H1 (cell line): Measurements from ENCODE around the gene SOX1. TPM values are rescaled to one million over a fixed set of nuclear protein-coding genes. Genes with fewer than 3 reads are reported as not detected.

Source experiments
- CBX5 ChIP-seq: fragments of 300-800, 300-1000 bp; sonication (generic); IDR thresholded peaks from 2 replicates; pipeline ENCODE4 v1.7.1; 2016; ENCODE audit warnings: antibody characterized with exemption, low read length, low read depth
- CBX8 ChIP-seq: fragments of 300-800, 300-1000 bp; sonication (generic); IDR thresholded peaks from 2 replicates; pipeline ENCODE4 v1.7.1; 2016; ENCODE audit warnings: low read depth, low read length, borderline replicate concordance
- HDAC6 ChIP-seq: IDR thresholded peaks from one replicate; pipeline ENCODE4 v1.7.1; 2012; ENCODE audit warnings: low read depth, mild to moderate bottlenecking, inconsistent platforms, low read length, moderate library complexity
- JUN ChIP-seq: IDR thresholded peaks from 2 replicates; pipeline ENCODE4 v1.6.1; 2011; ENCODE audit warnings: low read depth, mild to moderate bottlenecking, improper control_type of control experiment, low read length
- KDM1A ChIP-seq: fragments of 200-600, 300-600 bp; sonication (generic); IDR thresholded peaks from 2 replicates; pipeline ENCODE4 v1.7.1; 2016; ENCODE audit warnings: mild to moderate bottlenecking, low read length, borderline replicate concordance
- KDM4A ChIP-seq: IDR thresholded peaks from one replicate; pipeline ENCODE4 v1.7.1; 2012; ENCODE audit warnings: low read depth, mild to moderate bottlenecking, moderate library complexity, low read length, inconsistent platforms; ENCODE audit not compliant: severe bottlenecking
- KDM5A ChIP-seq: fragments of 200-600 bp; IDR thresholded peaks from 2 replicates; pipeline ENCODE4 v1.7.1; 2012; ENCODE audit warnings: mild to moderate bottlenecking, low read length, inconsistent platforms, mixed read lengths
- NANOG ChIP-seq: IDR thresholded peaks from 2 replicates; pipeline ENCODE4 v1.6.1; 2011; ENCODE audit warnings: low read length, low read depth, mild to moderate bottlenecking, inconsistent platforms; ENCODE audit not compliant: insufficient read depth, poor library complexity, severe bottlenecking
- RBBP5 ChIP-seq: IDR thresholded peaks from 2 replicates; pipeline ENCODE4 v1.7.1; 2012; ENCODE audit warnings: low read depth, mild to moderate bottlenecking, inconsistent platforms, low read length, moderate library complexity, borderline replicate concordance
- SP4 ChIP-seq: IDR thresholded peaks from 2 replicates; pipeline ENCODE4 v1.6.1; 2012; ENCODE audit warnings: low read length, inconsistent platforms
- TAF1 ChIP-seq: IDR thresholded peaks from 2 replicates; pipeline ENCODE4 v1.6.1; 2011; ENCODE audit warnings: mild to moderate bottlenecking, low read depth, low read length
- YY1 ChIP-seq: IDR thresholded peaks from 2 replicates; pipeline ENCODE4 v1.6.1; 2011; ENCODE audit warnings: low read depth, mild to moderate bottlenecking, low read length
- polyA plus RNA-seq, 7 experiments: library from polyadenylated mRNA; depleted of rRNA in 3 of 7; stranded (reverse) in 5 of 7; unstranded in 2 of 7; fragments of >200 nt in 5 of 7; fragments of 200-250 nt in 2 of 7; gene quantifications; 1 replicate in 5 of 7; 2 replicates in 1 of 7; 4 replicates in 1 of 7; pipeline versions ENCODE4 v1.2.1 to v1.2.3, GENCODE V29; 2011 to 2013; ENCODE audit warnings: missing spikeins in 2 of 7, mixed read lengths in 2 of 7
- total RNA-seq: library from RNA; stranded (reverse); fragmentation: NEBNext Ultra II Directional; extraction: Animal tissue kit (Norgen Biotek cat#: 25700); gene quantifications from 2 replicates; pipeline ENCODE4 v1.2.1, GENCODE V29; 2021
- TF ChIP-seq, protein P1 (sequence below): fragments of 300-600 bp; sonication (generic); IDR thresholded peaks from 2 replicates; pipeline ENCODE4 v1.7.1; 2012; ENCODE audit warnings: low read length, moderate library complexity, mild to moderate bottlenecking, inconsistent platforms; ENCODE audit not compliant: insufficient replicate concordance

Gene SOX1
- total and polyA plus RNA-seq, 2 of the 8 experiments (the other 6 are each of a cell fraction or from before 2014, with no cell fraction given) = 0.03 to 0.09 TPM

DNA sequence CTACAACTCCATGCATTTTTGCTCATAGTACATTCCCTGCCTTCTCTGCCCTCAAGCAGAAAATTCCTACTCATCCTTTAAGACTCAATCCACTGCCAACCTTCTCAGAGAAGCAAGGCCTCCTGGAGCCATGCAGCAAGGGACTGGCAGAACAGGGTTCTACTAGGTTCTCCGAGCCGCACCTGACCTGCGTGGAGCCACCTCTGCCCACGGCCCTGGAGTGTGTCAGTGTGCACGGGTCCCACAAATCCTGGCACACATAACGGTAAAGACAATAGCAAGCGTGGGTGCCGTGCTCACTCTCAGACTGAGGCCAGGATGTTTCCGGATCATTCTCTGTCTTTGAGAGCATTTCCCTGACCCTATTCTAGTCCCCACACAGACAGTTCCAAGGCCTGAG, 30.0 kb downstream of the SOX1 start (continued):
- TF ChIP-seq, protein P1, sequence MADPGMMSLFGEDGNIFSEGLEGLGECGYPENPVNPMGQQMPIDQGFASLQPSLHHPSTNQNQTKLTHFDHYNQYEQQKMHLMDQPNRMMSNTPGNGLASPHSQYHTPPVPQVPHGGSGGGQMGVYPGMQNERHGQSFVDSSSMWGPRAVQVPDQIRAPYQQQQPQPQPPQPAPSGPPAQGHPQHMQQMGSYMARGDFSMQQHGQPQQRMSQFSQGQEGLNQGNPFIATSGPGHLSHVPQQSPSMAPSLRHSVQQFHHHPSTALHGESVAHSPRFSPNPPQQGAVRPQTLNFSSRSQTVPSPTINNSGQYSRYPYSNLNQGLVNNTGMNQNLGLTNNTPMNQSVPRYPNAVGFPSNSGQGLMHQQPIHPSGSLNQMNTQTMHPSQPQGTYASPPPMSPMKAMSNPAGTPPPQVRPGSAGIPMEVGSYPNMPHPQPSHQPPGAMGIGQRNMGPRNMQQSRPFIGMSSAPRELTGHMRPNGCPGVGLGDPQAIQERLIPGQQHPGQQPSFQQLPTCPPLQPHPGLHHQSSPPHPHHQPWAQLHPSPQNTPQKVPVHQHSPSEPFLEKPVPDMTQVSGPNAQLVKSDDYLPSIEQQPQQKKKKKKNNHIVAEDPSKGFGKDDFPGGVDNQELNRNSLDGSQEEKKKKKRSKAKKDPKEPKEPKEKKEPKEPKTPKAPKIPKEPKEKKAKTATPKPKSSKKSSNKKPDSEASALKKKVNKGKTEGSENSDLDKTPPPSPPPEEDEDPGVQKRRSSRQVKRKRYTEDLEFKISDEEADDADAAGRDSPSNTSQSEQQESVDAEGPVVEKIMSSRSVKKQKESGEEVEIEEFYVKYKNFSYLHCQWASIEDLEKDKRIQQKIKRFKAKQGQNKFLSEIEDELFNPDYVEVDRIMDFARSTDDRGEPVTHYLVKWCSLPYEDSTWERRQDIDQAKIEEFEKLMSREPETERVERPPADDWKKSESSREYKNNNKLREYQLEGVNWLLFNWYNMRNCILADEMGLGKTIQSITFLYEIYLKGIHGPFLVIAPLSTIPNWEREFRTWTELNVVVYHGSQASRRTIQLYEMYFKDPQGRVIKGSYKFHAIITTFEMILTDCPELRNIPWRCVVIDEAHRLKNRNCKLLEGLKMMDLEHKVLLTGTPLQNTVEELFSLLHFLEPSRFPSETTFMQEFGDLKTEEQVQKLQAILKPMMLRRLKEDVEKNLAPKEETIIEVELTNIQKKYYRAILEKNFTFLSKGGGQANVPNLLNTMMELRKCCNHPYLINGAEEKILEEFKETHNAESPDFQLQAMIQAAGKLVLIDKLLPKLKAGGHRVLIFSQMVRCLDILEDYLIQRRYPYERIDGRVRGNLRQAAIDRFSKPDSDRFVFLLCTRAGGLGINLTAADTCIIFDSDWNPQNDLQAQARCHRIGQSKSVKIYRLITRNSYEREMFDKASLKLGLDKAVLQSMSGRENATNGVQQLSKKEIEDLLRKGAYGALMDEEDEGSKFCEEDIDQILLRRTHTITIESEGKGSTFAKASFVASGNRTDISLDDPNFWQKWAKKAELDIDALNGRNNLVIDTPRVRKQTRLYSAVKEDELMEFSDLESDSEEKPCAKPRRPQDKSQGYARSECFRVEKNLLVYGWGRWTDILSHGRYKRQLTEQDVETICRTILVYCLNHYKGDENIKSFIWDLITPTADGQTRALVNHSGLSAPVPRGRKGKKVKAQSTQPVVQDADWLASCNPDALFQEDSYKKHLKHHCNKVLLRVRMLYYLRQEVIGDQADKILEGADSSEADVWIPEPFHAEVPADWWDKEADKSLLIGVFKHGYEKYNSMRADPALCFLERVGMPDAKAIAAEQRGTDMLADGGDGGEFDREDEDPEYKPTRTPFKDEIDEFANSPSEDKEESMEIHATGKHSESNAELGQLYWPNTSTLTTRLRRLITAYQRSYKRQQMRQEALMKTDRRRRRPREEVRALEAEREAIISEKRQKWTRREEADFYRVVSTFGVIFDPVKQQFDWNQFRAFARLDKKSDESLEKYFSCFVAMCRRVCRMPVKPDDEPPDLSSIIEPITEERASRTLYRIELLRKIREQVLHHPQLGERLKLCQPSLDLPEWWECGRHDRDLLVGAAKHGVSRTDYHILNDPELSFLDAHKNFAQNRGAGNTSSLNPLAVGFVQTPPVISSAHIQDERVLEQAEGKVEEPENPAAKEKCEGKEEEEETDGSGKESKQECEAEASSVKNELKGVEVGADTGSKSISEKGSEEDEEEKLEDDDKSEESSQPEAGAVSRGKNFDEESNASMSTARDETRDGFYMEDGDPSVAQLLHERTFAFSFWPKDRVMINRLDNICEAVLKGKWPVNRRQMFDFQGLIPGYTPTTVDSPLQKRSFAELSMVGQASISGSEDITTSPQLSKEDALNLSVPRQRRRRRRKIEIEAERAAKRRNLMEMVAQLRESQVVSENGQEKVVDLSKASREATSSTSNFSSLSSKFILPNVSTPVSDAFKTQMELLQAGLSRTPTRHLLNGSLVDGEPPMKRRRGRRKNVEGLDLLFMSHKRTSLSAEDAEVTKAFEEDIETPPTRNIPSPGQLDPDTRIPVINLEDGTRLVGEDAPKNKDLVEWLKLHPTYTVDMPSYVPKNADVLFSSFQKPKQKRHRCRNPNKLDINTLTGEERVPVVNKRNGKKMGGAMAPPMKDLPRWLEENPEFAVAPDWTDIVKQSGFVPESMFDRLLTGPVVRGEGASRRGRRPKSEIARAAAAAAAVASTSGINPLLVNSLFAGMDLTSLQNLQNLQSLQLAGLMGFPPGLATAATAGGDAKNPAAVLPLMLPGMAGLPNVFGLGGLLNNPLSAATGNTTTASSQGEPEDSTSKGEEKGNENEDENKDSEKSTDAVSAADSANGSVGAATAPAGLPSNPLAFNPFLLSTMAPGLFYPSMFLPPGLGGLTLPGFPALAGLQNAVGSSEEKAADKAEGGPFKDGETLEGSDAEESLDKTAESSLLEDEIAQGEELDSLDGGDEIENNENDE = no peak
- TF ChIP-seq SP4 (no peak), JUN (no peak), KDM1A (no peak), CBX5 (no peak), YY1 (no peak), CBX8 (no peak), TAF1 (no peak), KDM5A (no peak), HDAC6 (no peak), KDM4A (no peak), RBBP5 (no peak), NANOG (no peak)
